Measurements from ENCODE around the gene SLX9. TPM values are rescaled to one million over a fixed set of nuclear protein-coding genes. Genes with fewer than 3 reads are reported as not detected.
A peak's percentile ranks its signal among the peaks of the same experiment; 100 is the strongest.

The SLX9 gene, protein sequence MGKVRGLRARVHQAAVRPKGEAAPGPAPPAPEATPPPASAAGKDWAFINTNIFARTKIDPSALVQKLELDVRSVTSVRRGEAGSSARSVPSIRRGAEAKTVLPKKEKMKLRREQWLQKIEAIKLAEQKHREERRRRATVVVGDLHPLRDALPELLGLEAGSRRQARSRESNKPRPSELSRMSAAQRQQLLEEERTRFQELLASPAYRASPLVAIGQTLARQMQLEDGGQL
- polyA plus RNA-seq (18.5 to 26.8 TPM (median 21.8 TPM) in 3 replicates), polyA minus RNA-seq (5.5 to 8.2 TPM (median 6.2 TPM) in 3 replicates)
- 10.9 TPM for polyA plus RNA-seq (2011; ENCODE audit: low read depth)
- polyA plus RNA-seq (2011; cell fraction: cytosol; rRNA removed): 11.7 and 37.9 TPM in 2 replicates
- polyA plus RNA-seq (2011; cell fraction: nucleus; rRNA removed): 12.2 and 16.0 TPM in 2 replicates
- 19.1 and 41.5 TPM in 2 replicates for polyA plus RNA-seq (2012; ENCODE audit: low replicate concordance)
- 43.4 TPM for polyA minus RNA-seq (2011; cell fraction: cytosol; rRNA and poly(A)+ RNA removed)
- polyA minus RNA-seq (2011; cell fraction: nucleus; rRNA and poly(A)+ RNA removed): 9.0 and 9.2 TPM in 2 replicates

- peak within 1 kb of the TSS; percentile 66 for H3K27ac ChIP-seq (ENCODE audit: control insufficient read depth, insufficient read depth, low read length)
- H3K79me2 ChIP-seq (ENCODE audit: control insufficient read depth, insufficient read depth, low read length): peaks cover 45% of the 10 kb centered on the region
These were observed at the start of gene SLX9 for GRCh38 chr21:44939532-44940115. Gene SLX9 (plus strand): TSS chr21:44940029. CDS start chr21:44940058, 29 bp downstream.

DNA sequence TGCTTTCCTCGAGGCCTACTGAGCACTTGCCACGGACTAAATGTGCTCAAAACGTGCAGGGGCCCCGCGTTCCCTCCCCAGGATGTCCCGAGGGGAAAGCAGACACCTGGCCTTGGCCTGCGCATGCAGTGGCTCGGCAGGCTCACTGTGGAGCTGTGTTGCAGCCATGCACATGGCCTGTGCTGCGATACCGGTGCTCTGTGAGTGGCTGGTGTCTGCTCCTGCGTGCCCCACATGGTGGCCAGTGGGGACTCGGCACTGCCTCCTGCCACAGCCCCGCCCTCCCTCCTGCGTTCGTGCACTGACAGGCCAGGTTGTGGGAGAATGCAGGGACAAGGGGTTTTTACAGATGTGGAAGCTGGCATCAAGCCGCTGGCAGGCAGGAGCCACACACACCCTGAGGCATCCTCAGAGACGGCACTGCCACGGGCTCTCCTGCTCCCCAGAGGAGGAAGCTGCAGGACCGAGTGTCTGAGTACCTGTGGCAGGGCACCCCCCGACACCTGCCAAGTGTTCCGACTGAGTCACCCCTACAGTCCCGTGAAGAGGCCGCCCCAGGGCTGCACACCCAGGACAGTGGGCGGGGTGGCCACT, 49.4 kb upstream of the SLX9 start:
- FAIRE-seq: no peak
- no peak for DNase-seq (ENCODE audit: low read depth, low spot score)
- Histone ChIP-seq H3K9ac (ENCODE audit: control insufficient read depth, extremely low read depth, insufficient read depth, low read length) (no peak overlapping the region), H3K79me2 (ENCODE audit: control insufficient read depth, insufficient read depth, low read length) (no peaks in the 10 kb centered on the region), H3K9me3 (ENCODE audit: control insufficient read depth, low read depth, low read length) (no peaks in the 10 kb centered on the region), H3K4me2 (ENCODE audit: control insufficient read depth, extremely low read depth, insufficient read depth, low read depth, low read length) (peak overlapping the region; percentile 37), H3K36me3 (ENCODE audit: control insufficient read depth in 2 of 2, extremely low read depth in 1 of 2, insufficient read depth in 2 of 2, low read length in 2 of 2) (no peaks in the 10 kb centered on the region), H3K27ac (ENCODE audit: control insufficient read depth, insufficient read depth, low read length) (no peak overlapping the region), H2AFZ (ENCODE audit: control insufficient read depth, low read length) (no peak overlapping the region), H3K4me1 (ENCODE audit: control insufficient read depth, extremely low read depth, insufficient read depth, low read length) (peaks cover 12% of the 10 kb centered on the region), H3K9me1 (ENCODE audit: control insufficient read depth, extremely low read depth, insufficient read depth, low read length) (no peaks in the 10 kb centered on the region), H4K20me1 (ENCODE audit: control insufficient read depth, extremely low read depth, insufficient read depth, low read length) (no peaks in the 10 kb centered on the region), H3K27me3 (ENCODE audit: control insufficient read depth, extremely low read depth, insufficient read depth, low read length) (peaks cover 87% of the 10 kb centered on the region), H3K4me3 (ENCODE audit: control insufficient read depth in 2 of 3, extremely low read depth in 1 of 3, insufficient read depth in 2 of 3, low read depth in 1 of 3, low read length in 3 of 3) (peak overlapping the region in 1 of 3 experiments; percentile 7)
- TF ChIP-seq, protein P1, sequence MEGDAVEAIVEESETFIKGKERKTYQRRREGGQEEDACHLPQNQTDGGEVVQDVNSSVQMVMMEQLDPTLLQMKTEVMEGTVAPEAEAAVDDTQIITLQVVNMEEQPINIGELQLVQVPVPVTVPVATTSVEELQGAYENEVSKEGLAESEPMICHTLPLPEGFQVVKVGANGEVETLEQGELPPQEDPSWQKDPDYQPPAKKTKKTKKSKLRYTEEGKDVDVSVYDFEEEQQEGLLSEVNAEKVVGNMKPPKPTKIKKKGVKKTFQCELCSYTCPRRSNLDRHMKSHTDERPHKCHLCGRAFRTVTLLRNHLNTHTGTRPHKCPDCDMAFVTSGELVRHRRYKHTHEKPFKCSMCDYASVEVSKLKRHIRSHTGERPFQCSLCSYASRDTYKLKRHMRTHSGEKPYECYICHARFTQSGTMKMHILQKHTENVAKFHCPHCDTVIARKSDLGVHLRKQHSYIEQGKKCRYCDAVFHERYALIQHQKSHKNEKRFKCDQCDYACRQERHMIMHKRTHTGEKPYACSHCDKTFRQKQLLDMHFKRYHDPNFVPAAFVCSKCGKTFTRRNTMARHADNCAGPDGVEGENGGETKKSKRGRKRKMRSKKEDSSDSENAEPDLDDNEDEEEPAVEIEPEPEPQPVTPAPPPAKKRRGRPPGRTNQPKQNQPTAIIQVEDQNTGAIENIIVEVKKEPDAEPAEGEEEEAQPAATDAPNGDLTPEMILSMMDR (optimal IDR thresholded peaks at IDR 0.05 in 1 of 3, IDR thresholded peaks at IDR 0.05 in 1 of 3, conservative IDR thresholded peaks at IDR 0.05 in 1 of 3; ENCODE audit: extremely low read depth in 1 of 3, insufficient read depth in 2 of 3, low read length in 3 of 3): no peak
- no peak for TF ChIP-seq EZH2 (IDR thresholded peaks at IDR 0.05; ENCODE audit: low read length)
- dilution Hi-C loops (cut with MboI; ENCODE audit: extremely low pct_ligation_motif_present, low sequenced_read_pairs): no loop called here

More at GRCh38 chr21:44939532-44940115, at the start of gene SLX9:
- peak within 1 kb of the TSS; percentile 85 for H3K4me2 ChIP-seq (ENCODE audit: control insufficient read depth, extremely low read depth, insufficient read depth, low read depth, low read length)
- peak within 1 kb of the TSS; percentile 84 to 96 (median 94) for H3K4me3 ChIP-seq (ENCODE audit: control insufficient read depth in 2 of 3, extremely low read depth in 1 of 3, insufficient read depth in 2 of 3, low read depth in 1 of 3, low read length in 3 of 3)
- peaks cover 7% of the 10 kb centered on the region for H4K20me1 ChIP-seq (ENCODE audit: control insufficient read depth, extremely low read depth, insufficient read depth, low read length)
- no peaks in the 10 kb centered on the region for H3K9me1 ChIP-seq (ENCODE audit: control insufficient read depth, extremely low read depth, insufficient read depth, low read length)
- DNase-seq (ENCODE audit: low read depth, low spot score) (no peak), FAIRE-seq (no peak)
- peak within 1 kb of the TSS; percentile 83 for H3K9ac ChIP-seq (ENCODE audit: control insufficient read depth, extremely low read depth, insufficient read depth, low read length)
- TF ChIP-seq, protein P1 (optimal IDR thresholded peaks at IDR 0.05 in 1 of 3, IDR thresholded peaks at IDR 0.05 in 1 of 3, conservative IDR thresholded peaks at IDR 0.05 in 1 of 3; ENCODE audit: extremely low read depth in 1 of 3, insufficient read depth in 2 of 3, low read length in 3 of 3): no peak
- no peak for TF ChIP-seq EZH2 (IDR thresholded peaks at IDR 0.05; ENCODE audit: low read length)
- peaks cover 19% of the 10 kb centered on the region for H3K4me1 ChIP-seq (ENCODE audit: control insufficient read depth, extremely low read depth, insufficient read depth, low read length)
- no peaks in the 10 kb centered on the region for H3K9me3 ChIP-seq (ENCODE audit: control insufficient read depth, low read depth, low read length)
- H3K36me3 ChIP-seq (ENCODE audit: control insufficient read depth in 2 of 2, extremely low read depth in 1 of 2, insufficient read depth in 2 of 2, low read length in 2 of 2): peaks cover 11% of the 10 kb centered on the region in 2 experiments
- dilution Hi-C loops (cut with MboI; ENCODE audit: extremely low pct_ligation_motif_present, low sequenced_read_pairs): loop anchor here (10.0 kb wide), 1 partner anchor 195 kb away; no protein-coding TSS in a partner anchor
- peak within 1 kb of the TSS; percentile 93 for H2AFZ ChIP-seq (ENCODE audit: control insufficient read depth, low read length)
- no peaks in the 10 kb centered on the region for H3K27me3 ChIP-seq (ENCODE audit: control insufficient read depth, extremely low read depth, insufficient read depth, low read length)

Measured in keratinocyte (primary cell).